GM21529 (cell line): ENCODE results near the gene CARHSP1.
A peak's percentile ranks its signal among the peaks of the same experiment; 100 is the strongest.
"Not testable (repeated sequence)": the region's sequence is repeated elsewhere in the genome, so short reads cannot be mapped to it uniquely, and the experiment has no call there.

Source experiments
- ATAC-seq: cut with Tn5 transposase; IDR thresholded peaks from one replicate; pipeline ENCODE4 v1.9.1; 2021; ENCODE audit not compliant: unreplicated experiment

The CARHSP1 gene

DNA sequence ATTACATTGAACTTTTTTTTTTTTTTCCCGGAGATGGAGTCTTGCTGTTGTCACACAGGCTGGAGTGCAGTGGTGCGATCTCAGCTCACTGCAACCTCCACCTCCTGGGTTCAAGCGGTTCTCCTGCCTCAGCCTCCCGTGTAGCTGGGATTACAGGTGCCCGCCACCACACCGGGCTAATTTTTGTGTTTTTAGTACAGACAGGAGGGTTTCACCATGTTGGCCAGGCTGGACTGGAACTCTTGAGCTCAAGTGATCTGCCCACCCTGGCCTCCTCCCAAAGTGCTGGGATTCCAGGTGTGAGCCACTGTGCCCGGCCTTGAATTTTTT lies 5.0 kb upstream of the CARHSP1 start:
- ATAC-seq = not testable (repeated sequence)

DNA sequence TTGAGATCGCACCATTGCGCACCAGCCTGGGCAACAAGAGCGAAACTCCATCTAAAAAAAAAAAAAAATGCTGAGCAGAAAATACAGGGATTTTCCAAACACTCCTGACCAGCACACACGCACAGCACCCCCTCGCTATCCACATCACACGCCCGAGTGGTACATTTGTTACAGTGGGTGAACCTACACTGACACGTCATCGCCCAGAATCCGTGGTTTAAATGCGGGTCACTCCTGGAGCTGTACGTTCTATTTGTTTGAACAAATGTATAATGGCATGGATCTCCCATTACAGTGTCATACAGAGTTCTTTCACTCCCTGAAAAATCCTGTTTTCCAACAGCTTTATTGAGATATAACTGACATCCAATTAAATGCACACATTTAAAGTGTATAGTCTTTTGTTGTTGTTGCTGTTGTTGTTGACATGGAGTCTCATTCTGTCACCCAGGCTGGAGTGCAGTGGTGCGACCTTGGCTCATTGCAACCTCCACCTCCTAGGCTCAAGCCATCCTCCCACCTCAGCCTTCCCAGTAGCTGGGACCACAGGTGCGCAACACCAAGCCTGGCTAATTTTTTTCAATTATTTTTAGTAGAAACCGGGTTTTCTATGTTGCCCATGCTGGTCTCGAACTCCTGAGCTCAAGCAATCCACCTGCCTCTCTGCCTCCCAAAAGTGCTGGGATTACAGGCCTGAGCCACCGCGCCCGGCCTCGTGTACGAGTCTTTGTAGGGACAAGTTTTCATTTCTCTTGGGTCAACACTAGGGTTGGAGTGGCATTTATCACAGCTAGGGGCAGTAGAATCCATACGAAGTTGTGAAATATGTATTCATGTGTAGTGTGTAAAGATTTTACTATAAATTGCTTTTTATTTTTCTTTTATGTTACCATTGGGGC lies 4.4 kb upstream of the CARHSP1 start:
- ATAC-seq = no peak

DNA sequence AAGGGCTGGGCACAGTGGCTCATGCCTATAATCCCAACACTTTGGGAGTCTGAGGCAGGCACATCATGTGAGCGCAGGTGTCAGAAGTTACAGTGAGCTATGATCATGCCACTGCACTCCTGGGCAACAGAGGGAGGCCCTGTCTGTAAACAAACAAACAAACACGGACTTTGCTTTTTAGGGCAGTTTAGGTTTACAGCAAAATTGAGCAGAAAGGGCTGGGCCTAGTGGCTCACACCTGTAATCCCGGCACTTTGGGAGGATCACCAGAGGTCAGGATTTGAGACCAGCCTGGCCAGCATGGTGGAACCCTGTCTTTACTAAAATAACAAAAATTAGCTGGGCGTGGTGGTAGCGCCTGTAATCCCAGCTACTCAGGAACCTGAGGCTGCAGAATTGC lies 3.3 kb upstream of the CARHSP1 start:
- no peak for ATAC-seq

DNA sequence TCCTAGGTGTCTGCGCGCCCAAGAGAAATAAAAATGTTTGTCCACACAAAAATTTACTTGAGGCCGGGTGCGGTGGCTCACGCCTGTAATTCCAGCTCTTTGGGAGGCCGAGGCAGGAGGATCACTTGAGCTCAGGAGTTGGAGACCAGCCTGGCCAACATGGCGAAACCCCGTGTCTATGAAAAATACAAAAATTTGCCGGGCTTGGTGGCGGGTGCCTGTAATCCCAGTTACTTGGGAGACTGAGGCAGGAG lies 1.1 kb upstream of the CARHSP1 start:
- not testable (repeated sequence) for ATAC-seq

DNA sequence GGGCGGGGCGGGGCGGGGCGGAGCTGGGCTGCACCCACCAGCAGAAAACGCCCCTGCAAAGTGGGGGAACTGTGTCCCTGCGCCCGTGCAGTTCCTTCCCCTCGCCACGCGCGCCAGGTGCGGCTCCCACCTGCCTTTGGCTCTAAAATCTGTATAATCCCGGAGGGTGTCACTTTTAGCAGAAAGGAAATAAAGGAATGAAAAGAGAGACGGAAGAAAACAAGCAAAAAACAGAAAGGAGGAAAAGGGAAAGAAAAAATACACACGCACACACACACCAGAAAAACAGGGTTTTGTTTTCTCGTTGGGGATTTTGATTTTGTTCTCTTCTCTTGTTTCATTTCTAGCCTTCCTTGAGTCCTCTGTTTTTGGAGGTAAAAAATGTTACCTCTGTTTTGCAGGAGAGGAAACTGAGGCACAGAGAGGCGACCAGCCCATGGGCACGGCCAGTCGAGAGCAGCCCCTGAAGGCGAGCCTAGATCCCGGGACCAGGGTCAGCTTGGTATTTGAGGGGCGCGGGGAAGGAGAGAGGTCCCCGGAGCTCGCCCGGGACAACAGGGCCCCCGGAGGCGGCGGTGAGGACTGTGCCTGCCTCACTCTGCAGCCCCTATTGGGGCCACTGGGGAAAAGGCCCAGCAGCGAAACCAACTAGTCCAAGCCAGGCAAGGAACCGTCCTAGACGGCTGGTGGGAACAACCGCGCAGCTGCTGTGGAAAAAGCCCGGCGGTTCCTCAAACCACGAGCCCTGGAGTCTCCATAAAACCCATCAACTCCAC lies 594 bp upstream of the CARHSP1 start:
- no peak for ATAC-seq

DNA sequence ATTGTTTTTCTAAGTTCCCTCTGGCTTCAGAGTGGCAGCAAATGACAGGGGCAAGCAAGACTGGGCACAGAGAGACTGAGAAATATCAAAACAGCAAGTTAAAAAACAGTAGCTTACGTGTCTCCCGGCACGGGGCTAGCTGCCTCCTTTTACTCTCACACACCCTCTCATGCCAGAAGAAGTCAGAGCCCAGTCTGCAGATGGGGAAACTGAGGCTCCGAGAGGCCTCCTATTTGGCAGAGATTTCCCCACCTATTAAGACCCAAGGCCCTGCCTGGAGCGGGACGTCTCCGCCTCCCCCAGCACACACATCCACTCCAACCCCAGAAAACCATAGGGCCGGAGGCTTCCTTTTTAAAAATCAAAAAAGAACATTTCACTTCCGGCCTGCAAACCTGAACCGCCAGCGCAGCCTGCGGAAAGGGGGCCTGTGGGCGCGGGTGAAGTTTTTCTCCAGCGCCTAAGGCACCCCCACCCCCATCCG lies 832 bp downstream of the CARHSP1 start:
- ATAC-seq = peak; percentile 7

DNA sequence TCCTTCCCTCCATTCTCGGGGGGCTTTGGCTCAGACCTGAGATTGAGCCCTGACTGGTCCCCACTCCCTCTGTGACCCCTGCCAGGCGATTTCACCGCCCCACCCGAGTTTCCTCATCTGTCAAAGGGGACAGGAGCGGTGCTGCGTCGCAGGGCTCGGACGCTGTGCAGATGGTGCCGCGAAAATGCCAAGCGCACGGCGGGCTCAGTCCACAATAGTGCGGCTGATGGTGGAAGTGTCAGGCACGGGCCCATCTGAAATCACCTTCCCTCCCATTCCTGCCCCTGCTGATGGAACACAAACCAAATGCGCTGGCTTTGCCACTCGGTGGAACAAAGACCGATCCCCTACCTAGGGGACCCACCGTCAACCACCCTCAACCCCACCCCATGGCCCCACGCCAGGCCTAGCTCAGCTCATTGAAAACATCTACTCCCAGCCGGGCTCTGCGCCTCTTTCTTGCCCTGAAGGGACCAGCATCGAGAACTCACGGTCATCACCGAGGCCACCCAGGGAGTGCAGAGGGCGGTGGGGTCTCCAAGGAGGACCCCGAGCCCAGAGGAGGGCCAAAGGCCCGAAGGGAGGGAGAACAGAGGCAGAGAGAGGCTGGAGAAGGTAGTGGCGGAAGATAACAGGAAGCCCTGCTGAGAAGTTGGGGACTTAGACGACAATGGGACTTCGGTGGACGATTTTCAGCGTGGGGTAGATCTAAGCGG lies 1.4 kb downstream of the CARHSP1 start:
- no peak for ATAC-seq

DNA sequence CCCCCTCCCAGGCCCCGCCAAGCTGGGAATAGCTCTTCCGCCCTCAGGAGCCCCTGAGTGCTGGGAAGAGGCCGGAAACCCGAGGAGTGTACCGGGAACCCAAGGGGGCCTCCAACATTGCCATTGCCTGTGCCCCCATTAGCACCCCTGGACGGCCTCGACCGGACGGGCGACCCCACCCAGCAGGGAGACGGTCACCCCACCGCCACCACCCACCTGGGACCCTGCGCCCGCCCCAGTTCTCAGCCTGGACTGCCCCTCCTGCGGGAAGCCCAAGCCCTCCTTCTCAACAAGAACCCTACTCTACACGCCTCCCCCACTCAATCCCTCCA lies 2.0 kb downstream of the CARHSP1 start:
- ATAC-seq = no peak

DNA sequence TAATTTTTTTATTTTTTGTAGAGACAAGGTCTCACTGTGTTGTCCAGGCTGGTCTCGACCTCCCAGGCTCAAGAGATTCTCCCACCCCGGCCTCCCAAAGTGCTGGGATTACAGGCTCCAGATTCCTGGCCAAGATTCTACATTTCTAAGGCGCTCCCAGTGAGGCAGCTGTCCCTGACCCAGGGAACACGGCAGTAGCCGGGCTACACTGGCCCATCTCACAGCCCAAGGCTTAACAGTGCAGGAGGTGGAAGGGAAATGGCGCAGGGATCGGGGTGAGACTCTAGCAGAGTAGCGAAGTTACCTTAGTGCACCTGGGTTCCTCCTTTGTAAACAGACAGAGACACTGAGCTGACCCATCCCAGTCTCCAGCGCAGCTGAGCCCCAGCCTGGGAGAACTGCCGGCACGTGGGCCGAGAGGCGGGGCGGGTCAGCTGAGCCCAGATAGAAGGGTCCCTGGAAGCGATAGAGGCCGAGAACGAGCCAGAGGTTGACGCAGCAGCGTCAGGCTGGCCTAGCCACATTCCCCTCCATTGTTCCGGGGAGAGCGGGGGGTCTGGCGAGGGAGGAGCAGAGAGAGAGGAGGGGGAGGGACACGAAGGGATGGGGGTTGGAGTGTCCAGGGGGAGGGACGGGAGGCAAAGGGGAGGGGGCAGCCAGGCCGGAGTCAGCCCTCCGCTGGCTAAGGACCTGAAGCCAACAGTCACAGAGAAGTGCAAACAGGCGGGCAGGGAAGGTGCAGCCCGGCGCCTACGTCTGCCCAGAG lies 2.5 kb downstream of the CARHSP1 start:
- no peak for ATAC-seq

DNA sequence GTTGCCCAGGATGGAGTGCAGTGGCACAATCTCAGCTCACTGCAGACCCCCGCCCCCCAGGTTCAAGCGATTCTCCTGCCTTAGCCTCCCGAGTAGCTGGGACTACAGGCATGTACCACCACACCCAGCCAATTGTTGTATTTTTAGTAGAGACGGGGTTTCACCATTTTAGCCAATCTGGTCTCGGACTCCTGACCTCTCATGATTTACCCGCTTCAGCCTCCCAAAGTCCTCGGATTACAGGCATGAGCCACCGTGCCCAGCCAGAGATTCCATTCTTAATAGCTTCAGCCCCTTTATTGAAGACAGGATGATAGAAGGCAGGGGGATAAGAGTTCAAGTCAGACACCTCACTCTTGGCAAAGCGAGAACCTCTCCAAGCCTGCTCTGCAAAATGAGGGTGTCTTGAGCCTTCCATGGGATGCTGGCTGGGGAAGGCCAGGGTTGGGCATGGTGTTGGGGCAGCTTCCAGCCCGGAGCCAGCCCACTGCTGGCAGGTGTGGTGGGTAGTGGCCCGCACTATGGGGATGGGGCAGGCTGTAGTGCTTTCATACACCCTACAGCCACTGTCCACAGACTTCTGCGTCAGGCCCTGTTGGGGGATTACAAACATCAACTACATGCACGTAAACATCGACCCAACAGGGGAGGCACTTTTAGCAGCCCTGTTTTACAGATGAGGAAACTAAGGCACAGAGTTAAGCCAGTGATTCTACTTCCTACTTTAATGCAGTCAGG lies 3.5 kb downstream of the CARHSP1 start:
- ATAC-seq = no peak

DNA sequence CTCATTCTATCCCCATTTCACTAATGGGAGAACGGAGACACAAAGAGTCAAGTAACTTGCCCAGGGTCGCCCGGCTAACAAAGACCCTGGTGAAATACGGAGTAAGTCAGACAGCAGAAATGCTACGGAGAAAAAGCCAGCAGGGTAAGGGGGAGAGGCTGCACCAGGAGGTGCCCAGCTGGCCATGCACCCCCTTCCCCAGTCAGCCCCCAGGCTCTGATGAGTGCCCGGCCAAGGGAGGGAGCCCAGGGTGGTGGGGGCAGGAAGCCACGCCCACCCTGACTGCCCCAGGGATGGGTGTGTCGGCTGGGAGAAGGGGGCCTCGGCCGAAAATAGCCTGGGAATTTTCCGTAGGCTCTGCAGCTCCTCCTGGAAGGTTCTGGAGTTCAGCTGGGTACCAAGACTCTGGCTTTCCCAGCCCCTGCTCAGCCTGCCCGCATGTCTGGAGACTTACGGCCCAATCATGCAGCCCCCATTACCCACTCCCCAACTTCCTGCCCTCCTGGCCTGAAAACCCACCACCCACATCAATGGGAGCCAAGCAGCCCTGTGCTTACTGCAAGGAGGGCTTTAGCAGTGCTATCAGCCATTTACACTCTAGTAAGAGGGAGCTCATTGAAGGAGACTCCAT lies 4.2 kb downstream of the CARHSP1 start:
- ATAC-seq = no peak

DNA sequence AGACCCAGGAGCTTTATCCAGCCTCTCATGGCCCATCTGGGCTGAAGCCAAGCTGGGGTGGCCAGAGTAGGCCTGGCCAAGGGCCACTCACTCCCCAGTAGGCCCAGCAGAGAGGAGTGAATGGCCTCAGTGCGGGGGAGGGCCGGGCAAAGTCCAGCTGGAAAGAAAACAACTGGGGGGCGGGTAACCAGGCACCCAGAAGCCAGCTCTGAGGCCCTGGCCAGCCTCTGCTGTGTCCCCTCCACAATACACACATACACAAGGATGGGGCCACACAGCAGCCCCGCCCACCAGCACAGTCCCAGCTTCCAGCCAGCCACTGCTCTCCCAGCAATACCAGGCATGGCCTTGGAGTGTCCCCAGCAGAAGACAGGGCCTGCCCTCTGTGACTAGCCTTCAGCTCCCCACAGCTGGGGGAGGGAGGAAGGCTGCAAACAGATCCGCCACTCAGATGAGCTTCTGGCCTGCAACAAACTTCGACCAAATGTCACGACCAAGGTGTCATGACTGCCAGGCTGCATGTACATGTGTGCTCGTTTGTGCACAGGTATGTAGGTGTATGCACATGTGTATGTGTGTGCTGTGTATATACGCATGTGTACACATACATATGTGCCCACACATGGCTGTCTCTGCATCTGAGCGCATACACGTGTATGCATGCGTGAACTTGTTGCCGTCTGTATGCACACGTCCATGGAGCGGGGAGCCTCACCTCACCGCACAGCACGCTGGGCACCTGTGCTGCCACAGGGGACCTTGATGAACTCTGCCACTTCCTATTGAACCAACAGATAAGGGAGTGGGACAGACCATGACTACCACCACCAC lies 5.0 kb downstream of the CARHSP1 start:
- no peak for ATAC-seq

DNA sequence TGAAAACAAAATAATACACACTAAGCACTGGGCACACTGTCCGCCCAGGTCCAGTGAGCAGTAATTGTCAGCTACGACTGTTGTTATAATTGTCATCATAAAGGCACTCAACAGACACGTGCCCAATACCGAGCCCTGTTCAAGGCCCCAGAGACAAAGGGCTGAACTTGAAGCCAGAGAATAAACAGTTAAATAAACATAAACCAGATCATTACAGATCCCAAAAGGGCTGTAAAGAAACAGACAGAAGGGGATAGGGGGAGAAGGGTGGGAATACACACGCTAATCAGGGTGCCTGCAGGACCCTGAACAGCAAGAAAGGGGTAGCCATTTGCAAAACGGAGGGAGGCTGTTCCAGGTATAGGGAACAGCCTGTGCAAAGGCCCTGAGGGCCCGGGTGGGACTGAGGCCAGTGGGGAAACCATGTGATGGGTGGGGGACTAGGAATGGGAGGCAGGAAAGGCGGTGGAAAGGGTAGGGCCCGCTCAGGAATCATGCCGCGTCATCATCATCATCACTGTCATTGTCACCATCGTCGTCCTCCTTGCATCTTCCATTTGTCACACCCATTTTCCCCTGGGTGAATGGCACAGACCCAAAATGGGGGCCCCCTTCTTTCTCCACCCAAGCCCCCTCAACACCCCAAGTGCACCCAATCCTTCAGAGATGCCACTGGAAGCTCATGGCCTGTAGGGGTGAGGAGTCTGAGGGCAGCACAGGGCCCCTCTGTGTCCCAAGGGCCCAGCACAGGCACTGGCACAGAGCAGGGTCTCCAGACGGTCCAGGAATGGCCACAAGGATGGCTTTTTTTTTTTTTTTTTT lies 6.3 kb downstream of the CARHSP1 start:
- ATAC-seq = no peak

DNA sequence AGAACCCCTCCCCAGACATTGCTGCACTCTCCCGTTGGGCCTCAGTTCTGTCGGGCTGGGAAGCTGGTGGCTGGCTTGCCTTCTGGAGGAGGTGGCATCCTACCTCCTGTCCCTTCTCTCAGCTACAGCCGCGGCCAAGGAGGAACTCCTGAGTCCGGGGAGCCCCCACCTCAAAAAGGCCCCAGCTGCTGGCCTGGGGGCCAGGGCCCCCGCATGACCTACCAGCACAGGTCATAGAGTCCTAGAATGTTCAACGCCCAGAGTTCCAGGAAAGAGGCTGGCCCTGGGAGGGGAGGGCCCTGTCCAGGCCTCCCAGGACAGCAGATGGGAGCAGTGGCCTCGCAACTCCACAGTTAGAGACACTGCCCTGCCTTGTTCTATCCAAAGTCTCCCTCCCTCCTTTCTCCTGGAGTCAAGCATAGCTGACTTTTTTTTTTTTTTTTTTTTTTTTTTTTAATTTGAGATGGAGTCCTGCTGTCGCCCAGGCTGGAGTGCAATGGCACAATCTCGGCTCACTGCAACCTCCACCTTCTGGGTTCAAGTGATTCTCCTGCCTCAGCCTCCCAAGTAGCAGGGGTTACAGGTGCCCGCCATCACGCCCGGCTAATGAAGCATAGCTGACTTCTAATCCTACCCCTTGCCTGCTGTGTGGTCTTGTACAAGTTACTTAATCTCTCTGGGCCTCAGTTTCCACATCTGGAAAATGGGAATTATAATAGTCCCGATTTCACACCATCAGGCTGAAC lies 7.1 kb downstream of the CARHSP1 start:
- no peak for ATAC-seq

DNA sequence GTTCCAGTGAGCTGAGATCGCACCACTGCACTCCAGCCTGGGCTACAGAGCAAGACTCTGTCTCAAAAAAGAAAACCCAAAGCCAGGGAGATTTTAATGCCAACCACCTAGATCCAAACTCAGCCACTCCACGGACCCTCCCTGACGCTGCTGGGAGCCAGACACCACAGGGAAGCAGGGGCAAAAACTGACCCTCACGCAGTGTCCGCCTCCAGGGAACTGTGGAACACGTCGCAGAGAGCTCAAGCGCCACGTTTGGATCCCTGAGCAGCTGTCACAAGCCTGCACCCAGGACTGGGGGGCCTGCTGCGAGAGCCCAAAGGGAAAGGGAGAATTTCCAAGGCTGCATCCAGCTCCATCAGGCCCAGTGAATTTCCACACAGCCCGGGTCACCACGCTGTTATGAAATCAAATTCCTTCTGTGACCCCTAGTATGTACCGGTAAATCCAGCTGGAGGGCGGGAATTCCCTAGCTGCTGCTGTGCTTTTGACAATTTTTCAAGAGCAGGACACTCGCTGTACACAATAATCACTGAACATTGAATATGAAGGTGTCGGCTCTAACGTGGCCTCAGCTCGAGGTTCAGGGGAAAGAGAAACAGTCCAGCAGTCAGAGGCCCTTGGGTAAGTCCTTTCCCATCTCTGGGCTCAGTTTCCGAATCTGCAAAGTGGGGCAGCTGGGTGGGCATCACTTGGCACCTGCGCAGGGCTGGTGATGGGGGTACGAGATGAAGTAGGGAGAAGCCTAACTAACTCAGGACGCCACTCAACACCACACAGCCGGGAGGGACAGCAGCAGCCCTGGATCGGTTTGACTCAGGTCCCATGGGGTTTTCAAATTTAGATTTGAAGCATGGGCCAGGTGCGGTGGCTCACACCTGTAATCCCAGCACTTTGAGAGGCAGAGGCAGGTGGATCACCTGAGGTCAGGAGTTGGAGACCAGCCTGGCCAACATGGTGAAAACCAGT lies 8.6 kb downstream of the CARHSP1 start:
- no peak for ATAC-seq
